ENCODE data around the gene LZTR1. TPM values are rescaled to one million over a fixed set of nuclear protein-coding genes. Genes with fewer than 3 reads are reported as not detected.
A peak's percentile ranks its signal among the peaks of the same experiment; 100 is the strongest.

Gene LZTR1
- total RNA-seq, 1 donor from 2014 or later, result 91.5 TPM

GRCh38 chr22:21014726-21015465 lies 32.8 kb downstream of the LZTR1 start, which contains the start of gene P2RX6:
P2RX6 (plus strand) TSS chr22:21015165; CDS start chr22:21015175, 10 bp downstream.
- Mint-ChIP-seq H3K36me3 (ENCODE audit: unreplicated experiment) (no peaks in the 10 kb centered on the region), H3K9me3 (ENCODE audit: unreplicated experiment) (no peaks in the 10 kb centered on the region), H3K27ac (ENCODE audit: unreplicated experiment) (peak within 1 kb of the TSS; percentile 95), H3K27me3 (ENCODE audit: unreplicated experiment) (no peaks in the 10 kb centered on the region), H3K4me1 (ENCODE audit: unreplicated experiment) (peaks cover 33% of the 10 kb centered on the region), H3K4me3 (ENCODE audit: unreplicated experiment) (peak within 1 kb of the TSS; percentile 82)
- no peak for DNase-seq (ENCODE audit: extremely low spot score, unreplicated experiment)
- no peak for TF ChIP-seq CTCF (IDR thresholded peaks at IDR 0.05)

DNA sequence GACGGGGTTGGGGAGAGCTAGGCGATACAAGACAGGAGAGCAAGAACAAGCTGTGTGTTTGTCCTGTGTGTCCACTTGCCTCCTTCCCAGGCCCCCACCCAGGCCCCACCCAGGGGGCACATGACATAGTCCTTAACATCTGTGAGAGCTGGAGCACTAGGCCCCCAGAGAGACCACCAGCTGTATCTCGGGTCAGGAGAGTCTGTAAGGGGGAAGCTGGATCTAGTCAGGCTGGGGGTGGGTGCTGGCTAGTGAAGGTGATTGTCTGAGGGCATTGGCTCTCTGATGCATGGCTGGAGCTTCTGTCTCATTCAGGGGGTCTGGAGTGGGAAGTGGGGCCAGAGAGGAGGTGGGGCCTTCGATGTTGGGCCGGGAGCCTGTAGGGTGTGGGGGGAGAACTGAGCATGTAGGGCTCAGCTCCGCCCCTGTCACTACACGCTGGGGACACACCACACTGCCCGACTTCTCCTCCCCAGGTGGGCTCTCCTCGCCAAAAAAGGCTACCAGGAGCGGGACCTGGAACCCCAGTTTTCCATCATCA lies 33.4 kb downstream of the LZTR1 start:
- H3K9me3 Mint-ChIP-seq (ENCODE audit: unreplicated experiment), result no peaks in the 10 kb centered on the region
- DNase-seq (ENCODE audit: extremely low spot score, unreplicated experiment), result no peak
- peaks cover 33% of the 10 kb centered on the region for H3K4me1 Mint-ChIP-seq (ENCODE audit: unreplicated experiment)
- peak overlapping the region; percentile 82 for H3K4me3 Mint-ChIP-seq (ENCODE audit: unreplicated experiment)
- TF ChIP-seq CTCF (IDR thresholded peaks at IDR 0.05), result no peak
- peak overlapping the region; percentile 95 for H3K27ac Mint-ChIP-seq (ENCODE audit: unreplicated experiment)
- no peaks in the 10 kb centered on the region for H3K36me3 Mint-ChIP-seq (ENCODE audit: unreplicated experiment)
- no peaks in the 10 kb centered on the region for H3K27me3 Mint-ChIP-seq (ENCODE audit: unreplicated experiment)

DNA sequence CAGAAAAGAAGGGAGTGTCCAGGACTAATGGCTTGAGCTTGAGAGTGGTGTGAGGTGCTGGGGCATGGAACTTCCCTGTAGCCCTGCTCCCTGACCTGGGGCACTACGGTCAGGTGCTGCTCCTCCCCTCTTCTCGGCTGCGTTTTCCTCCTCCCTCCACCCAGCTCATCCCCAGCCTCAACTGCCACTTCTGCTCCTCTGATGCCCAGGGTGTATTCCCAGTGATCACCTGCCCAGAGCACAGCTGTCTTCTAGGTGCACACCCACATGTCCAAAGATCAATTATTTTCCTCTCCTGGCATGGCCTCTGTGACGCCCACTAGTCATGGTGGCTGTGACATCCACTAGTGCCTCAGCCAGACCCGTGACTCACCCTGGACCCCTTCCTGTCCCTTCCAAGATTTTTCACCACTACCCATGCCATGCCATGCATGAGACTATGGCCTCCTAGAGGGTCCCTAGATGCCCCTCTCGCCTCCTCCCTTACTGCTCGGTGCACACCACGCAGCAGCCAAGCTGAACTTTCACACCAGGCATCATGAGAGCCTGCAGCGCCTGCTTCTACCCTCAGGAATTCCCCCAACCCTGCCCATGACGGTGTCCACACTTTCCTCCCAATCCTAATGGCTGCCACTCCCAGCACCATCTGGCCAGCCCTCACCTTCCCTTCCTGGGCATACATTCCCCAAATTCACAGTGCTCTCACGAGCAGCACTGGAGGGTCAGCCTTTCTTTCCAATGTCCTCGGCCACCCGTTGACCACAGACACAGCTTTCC lies 34.7 kb downstream of the LZTR1 start:
- no peaks in the 10 kb centered on the region for H3K27me3 Mint-ChIP-seq (ENCODE audit: unreplicated experiment)
- no peak for DNase-seq (ENCODE audit: extremely low spot score, unreplicated experiment)
- peak overlapping the region; percentile 38 for H3K27ac Mint-ChIP-seq (ENCODE audit: unreplicated experiment)
- no peaks in the 10 kb centered on the region for H3K9me3 Mint-ChIP-seq (ENCODE audit: unreplicated experiment)
- no peak for TF ChIP-seq CTCF (IDR thresholded peaks at IDR 0.05)
- no peaks in the 10 kb centered on the region for H3K36me3 Mint-ChIP-seq (ENCODE audit: unreplicated experiment)
- peaks cover 33% of the 10 kb centered on the region for H3K4me1 Mint-ChIP-seq (ENCODE audit: unreplicated experiment)
- no peak overlapping the region for H3K4me3 Mint-ChIP-seq (ENCODE audit: unreplicated experiment)

DNA sequence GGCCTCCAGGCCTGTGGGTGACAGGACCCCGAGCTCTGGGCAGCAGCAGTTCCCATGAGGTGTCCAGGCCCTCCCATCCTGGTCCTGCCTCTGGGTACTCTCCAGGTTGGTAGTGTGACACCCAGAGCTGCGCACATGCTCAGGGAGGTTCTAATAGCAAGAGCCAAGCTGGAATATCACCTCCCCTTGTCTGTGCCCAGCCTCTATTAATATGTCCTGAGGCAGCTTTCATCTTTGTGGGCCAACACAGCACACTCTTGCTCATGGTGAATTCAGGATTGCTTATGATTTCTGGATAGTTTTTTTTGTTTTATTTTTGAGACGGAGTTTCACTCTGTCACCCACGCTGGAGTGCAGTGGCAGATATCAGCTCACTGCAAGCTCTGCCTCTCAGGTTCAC lies 36.2 kb downstream of the LZTR1 start:
- peaks cover 31% of the 10 kb centered on the region for H3K4me1 Mint-ChIP-seq (ENCODE audit: unreplicated experiment)

More for the DNA sequence above, 36.2 kb downstream of the LZTR1 start:
- Mint-ChIP-seq H3K27me3 (ENCODE audit: unreplicated experiment) (no peaks in the 10 kb centered on the region), H3K4me3 (ENCODE audit: unreplicated experiment) (no peak overlapping the region), H3K27ac (ENCODE audit: unreplicated experiment) (no peak overlapping the region), H3K9me3 (ENCODE audit: unreplicated experiment) (no peaks in the 10 kb centered on the region), H3K36me3 (ENCODE audit: unreplicated experiment) (no peaks in the 10 kb centered on the region)
- TF ChIP-seq CTCF (IDR thresholded peaks at IDR 0.05), result no peak
- DNase-seq (ENCODE audit: extremely low spot score, unreplicated experiment), result no peak

Data from osteocyte (in vitro differentiated cells).